Stimulated activated CD8-positive, alpha-beta memory T cell treated with anti-CD3 and anti-CD28 coated beads, Interleukin-7, amount 100 ng/mL, for 48 hours (primary cell): ENCODE measurements around the gene SEZ6L2.
"Not testable (repeated sequence)": the region's sequence is repeated elsewhere in the genome, so short reads cannot be mapped to it uniquely, and the experiment has no call there.

Experiments
- DNase-seq, 2 donors: peaks; one replicate each; pipeline ENCODE4 v3.0.0-alpha.2; 2020; ENCODE audit warnings: low read depth in 1 of 2; ENCODE audit errors: extremely low read depth in 1 of 2

The SEZ6L2 gene

DNA sequence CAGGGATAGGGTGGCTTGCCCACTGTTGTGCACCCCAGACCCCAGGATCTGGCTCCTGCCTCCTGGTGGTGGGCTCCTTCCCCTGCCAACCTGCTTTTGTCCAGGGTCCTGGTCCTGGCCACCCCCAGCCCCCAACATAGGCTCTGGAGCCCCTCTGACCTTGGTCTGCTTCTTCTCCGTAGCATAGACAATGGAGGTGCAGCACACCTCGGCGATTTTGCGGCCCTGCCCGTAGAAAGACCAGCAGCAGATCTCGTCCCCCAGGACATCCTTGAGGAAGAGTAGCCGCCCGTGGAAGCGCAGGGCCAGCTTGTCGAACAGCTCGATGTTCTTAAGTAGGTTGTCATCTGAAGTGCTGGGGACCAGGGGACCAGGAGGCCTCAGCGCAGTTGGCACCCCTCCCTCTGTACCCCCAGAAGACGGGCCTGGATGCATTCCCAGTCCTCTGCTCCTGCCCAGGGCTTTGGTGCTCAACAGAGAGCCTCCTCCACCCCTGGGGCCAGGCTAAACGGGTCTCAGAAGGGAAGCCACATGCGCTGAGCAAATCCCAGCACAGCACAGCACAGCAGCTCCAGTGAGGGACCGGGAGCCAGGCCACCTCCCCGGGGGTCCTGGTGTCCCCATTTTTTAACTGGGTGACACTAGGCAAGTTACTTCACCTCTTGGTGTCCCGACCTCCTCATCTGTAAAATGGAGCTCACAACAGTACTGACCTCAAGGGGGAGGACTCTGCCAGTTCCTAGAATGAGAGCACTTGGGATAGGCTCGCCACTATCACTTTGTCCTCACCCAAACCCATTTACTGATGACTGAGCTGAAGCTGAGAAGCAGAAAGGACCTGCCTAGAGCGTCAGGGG lies 11.7 kb upstream of the SEZ6L2 start:
- no peak for DNase-seq

DNA sequence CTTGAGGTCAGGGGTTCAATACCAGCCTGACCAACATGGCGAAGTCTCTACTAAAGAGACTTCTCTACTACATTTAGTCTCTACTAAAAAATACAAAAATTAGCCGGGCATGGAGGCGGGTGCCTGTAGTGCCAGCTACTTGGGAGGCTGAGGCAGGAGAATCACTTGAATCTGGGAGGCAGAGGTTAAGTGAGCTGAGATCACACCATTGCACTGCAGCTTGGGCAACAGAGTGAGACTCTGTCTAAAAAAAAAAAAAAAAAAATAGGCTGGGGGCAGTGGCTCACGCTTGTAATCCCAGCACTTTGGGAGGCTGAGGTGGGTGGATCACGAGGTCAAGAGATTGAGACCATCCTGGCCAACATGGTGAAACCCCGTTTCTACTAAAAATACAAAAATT lies 10.5 kb upstream of the SEZ6L2 start:
- DNase-seq = not testable (repeated sequence)

DNA sequence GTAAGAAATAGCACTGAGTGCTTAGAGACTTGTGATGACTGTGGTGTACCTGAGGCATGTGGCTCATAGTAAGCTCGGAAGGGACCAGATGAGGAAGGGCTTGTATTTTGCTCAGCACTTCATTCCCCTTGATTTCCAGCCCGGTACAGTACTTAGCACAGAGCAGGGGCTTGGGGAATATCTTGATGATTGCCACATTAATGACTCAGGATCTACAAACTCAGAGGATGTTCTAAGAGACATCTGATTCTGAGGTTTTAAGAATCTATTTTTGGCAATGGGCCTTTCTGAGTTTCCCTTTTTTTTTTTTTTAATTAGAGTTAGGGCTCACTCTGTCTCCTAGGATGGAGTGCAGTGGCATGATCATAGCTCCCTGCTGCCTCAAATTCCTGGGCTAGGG lies 10.0 kb upstream of the SEZ6L2 start:
- DNase-seq = no peak

DNA sequence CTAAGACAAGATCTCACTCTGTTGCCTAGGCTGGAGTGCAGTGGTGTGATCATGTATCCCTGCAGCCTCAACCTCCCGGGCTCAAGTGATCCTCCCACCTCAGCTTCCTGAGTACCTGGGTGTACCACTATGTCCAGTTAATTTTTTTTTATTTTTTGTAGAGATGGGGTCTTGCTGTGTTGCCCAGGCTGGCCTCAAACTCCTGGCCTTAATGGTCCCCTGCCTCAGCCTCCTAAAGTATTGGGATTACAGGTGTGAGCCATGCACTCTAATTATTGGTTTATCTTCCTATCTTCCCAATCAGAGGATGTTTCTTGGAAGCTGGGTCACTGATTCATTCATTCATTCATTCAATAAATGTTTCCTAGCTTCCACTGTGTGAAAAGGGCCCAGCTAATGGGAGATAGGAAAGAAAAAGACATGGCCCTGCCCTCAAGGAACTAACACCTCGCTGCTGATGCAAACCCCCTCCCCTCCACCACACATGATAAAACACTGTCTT lies 9.4 kb upstream of the SEZ6L2 start:
- no peak for DNase-seq

DNA sequence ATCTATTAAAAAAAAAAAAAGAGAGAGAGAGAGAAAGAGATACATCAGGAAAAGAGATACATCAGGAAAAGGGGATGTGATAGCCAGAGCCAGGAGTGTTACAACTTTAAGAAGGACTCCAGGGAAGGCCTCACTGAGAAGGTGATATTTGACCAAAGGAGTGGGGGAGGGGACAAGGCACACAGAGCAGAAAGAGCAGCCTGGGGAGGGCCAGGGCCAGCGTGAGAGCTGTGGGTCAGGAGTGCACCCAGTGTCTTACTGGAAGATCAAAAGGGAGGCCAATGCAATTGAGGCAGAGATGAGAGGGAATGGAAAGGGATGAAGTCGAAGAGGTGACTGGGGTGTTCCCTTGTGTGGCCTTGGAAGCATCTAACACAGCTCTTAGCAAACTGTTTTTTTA lies 8.6 kb upstream of the SEZ6L2 start:
- no peak for DNase-seq

DNA sequence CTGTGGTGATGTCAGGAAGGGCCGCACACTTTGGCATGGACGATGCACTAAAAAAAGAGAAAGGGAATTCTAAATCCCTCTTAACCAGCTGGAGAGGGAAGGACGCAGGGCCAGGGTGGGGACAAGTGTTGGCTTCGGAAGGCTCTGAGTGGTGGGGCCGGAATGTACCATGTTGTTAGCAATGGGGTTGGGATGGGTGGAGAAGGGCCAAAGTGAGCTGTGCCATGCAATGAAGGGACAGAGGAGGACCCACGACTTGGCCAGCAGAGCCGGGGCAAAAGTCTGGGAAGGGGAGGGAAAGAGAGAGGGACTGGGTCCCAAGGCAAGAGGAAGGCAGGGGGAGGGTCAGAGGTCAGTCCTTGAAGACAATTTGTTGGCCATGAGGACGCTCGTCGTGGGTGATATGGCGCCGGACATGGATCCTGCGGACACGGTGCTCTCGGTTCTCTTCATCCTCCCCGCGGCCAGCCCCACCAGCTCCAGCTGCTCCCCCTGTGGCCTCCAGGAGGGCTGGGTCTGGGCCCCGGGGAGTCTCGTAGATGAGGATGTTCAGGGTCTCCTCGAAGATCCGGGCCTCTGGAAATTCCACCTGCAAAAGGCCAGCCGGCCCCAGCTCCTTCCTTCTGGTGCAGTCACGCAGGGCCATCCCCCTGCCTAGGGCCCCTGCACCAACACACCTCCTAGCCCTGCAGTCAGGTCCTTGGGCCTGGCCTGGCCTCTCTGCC lies 7.3 kb upstream of the SEZ6L2 start:
- no peak for DNase-seq

DNA sequence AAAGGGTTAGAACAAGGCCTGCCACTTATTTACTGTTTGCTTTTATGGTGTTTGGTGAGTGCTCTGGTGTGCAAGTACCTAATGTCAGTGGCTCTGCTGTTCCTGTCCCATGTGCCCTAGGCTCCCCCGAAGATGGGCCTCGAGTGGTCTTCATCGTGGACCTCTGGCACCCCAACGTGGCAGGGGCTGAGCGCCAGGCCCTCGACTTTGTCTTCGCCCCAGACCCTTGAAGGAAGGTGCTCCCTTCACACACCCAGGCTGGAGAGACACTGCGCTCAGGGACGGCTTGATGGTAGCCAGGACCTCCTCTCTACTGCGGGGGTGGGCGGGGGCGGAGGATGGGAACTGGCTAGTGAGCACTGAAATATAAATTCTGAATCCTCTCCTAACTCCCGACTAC lies 6.3 kb upstream of the SEZ6L2 start:
- DNase-seq = no peak

DNA sequence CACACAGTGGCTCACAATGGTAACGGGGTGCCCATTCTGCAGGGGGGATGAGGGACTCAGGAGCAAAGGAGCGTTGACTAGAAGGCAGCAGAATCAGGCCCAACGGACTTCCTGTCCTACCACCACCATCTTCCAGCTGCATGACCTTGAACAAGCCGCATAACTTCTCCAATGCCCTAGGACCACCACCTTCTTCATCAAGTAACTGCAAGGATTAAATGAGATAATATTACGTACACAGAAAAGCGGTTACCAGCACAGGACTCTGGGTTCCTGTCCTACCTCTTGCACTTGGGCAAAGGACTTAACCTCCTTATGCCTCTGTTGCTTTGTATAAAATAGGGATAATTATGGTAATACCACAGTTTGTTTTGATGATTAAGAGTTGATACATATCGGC lies 5.6 kb upstream of the SEZ6L2 start:
- no peak for DNase-seq

DNA sequence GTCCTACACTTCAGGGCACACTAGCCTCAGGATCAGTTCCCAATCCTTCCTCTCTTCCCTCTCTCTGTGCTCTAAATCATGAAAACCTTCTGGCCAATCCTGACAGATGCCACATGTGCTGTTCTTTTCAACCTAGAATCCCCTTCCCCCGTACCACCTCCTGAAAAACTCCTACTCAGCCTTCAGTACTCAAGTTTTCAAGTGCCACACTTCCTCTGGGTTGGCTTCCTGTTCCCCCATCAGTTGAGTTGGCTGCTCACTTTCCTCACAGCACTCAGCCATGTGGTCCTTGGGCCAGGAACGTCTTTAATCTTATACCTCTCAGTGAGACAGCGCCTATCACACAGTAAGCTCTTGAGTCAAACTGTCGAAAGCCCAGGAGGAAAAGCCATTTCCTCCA lies 4.2 kb upstream of the SEZ6L2 start:
- DNase-seq = no peak

DNA sequence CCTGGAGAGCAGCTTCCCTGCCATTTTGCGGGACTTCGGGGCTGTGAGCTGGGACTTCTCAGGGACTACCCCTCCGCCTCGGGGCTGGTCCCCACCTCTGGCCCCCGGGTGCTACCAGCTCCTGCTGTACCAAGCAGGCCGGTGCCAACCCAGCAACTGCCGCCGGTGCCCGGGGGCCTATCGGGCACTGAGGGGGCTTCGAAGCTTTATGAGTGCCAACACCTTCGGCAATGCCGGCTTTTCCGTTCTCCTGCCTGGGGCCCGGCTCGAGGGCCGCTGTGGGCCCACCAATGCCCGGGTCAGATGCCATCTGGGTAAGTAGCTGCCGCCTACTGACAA lies 2.2 kb upstream of the SEZ6L2 start:
- no peak for DNase-seq

DNA sequence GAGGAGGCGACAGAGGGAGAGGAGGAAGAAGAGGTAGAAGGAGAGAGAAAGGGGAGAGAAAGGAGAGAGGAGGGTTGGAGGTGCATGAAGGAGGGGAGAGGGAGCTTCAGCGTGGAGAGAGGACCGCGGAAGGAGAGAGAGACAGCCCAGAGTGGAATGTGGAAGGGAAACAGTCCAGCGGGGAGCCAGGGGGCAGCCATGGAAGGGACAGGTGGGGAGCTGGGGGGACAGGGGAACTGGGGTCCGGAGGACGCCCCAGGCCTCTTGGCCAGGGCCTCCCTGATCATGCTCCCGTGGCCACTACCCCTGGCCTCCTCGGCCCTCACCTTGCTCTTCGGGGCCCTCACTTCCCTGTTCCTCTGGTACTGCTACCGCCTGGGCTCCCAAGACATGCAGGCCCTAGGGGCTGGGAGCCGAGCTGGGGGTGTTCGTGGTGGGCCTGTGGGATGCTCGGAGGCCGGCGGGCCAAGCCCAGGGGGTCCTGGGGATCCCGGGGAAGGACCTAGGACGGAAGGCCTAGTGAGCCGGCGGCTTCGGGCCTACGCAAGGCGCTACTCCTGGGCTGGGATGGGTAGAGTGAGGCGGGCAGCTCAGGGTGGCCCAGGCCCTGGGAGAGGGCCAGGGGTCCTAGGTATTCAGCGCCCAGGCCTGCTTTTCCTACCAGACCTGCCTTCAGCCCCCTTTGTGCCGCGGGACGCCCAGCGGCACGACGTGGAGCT lies 1.7 kb upstream of the SEZ6L2 start:
- no peak for DNase-seq

DNA sequence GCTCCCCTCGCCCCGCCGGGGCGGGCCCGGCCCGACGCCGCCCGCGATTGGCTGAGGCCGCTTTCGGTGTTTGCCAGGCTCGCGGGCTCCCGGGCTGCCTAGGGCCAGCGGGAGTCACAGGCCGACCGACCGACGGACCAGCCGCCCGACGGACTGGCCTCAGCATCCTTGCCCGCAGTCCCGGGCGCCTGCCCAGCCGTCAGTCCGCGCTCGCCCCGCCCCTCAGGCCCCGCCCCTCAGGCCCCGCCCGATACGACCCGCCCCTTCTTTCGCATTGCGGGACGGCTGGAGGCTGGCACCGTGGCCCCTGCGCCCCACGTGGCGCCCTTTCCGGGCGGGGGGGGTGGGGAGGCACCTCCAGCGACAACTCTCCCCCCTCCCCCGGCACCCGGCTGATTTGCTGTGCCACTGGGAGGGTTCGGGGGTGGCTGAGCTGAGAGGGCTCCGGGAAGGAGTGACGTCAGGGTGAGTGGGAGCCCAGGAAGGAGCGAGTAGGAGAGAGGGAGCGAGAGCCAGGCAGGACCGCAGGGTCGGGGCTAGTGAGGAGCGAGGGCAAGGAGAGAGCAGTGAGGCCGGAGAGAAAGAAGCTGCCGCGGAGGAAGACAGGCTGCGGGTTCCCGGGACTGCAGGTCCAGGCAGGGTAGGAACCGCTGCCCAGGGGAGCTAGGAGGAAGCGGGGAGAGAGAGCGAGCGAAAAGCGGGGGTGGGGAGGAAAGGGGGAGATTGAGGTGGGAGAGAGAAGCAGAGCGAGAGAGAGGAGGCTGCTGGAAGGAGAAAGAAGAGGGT lies 945 bp upstream of the SEZ6L2 start, which contains the start of gene ASPHD1:
Gene ASPHD1 (plus strand): TSS at position 387 of the 786 bp plus-strand sequence. CDS start 484 bp downstream, outside the sequence.
- DNase-seq = peak; percentile 35 to 40

DNA sequence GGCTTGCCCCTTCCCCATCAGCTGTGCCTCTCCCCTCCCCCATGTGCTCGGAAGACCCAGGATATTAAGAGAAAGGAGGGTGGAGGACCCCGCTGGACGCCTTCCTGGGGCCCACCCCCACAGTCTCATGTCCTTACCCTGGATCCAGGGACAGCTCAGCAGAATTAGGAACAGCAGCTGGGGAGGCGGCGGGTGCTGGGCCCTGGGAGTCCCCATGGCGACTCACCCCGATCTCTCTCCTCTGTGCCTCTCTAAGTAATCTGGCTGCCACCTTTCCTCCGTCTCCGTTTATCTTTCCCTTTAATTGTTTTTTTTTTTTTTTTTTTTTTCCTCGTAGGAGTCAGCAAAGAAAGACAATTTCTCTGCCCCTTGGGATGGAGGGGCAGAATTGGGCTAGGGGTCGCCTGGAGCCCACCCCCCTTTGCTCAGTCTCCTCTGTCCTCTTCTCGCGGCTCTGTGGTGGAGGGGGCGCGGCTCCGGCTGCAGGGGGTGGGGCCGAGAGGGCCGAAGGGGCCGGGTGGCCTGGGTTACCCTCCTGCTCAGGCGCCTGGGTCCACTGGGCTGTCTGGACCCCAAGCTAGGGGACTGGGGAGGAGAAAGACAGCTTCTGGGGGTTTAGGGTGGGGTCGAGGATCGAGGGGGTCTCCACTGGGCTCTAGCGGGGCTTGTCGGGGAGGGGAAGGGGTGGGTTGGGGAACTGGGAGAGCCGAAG lies 390 bp downstream of the SEZ6L2 start:
- DNase-seq = no peak

DNA sequence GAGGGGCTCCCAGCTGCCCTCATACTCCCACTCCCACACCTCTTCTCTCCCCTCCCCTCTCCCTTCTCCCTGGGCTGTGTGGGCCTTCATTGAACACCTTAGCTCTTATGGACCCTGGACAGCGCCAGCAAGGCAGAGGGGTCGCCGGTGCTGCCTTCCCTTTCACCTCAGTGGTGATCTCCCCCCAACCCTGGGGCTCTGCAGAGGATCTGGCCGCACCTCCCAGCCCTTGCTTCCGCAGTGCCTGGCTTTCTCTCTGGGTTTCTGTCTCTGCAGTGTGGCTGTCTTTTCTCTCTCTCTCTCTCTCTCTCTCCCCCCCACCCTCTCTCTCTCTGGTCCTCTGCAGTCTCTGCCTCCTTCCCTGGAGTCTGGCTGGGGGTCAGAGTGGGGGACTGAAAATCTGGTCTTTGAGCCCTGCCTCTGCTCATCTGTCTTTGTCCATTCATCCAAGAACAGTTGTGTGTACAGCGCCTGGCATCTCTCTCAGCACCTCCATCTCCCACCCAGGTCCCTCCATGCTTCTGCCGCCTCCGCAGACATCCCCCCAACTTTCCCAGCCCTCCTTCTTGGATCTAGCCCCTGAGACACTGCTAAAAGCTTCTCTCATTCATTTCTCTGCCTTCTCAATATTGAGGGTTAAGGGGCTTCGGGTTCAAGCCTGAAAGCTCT lies 1.1 kb downstream of the SEZ6L2 start:
- no peak for DNase-seq

DNA sequence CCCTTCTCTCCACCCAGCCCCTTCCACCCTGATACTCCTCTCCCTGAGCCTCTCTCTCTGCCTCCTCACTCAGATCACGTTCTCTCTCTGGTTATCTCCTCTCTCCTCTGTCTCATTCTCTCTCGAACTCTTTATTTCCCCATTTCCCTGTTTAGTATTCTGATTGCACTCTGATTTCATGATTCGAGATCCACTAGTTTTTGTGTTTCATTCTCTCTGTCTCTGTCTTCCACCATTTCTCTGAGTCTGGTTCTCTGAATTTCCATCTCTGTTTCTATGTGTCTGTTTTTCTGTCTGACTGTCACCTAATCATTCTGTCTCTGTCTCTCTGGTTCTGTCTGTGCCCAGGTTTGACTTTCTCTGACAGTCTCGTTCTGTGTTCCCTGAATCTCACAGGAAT lies 2.0 kb downstream of the SEZ6L2 start:
- no peak for DNase-seq

DNA sequence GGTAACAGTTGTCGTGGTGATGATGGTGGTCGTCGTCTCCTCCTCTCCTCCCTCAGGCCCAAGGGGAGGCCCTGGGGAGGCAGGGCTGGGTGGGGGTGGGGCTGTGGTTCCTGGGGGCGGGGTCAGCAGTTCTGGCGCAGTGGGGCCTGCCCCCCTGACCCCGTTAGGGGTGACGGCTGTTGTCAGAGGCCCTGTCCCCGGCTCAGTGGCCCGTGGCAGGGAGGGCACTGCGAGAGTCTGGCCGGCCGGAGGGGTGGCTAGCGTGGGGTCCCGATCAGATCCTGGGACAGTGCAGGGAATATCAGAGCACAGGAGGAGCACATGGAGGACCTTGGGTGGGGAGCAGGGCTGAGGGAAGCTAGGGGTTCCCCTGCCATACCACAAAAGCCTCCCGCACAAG lies 2.5 kb downstream of the SEZ6L2 start:
- no peak for DNase-seq

DNA sequence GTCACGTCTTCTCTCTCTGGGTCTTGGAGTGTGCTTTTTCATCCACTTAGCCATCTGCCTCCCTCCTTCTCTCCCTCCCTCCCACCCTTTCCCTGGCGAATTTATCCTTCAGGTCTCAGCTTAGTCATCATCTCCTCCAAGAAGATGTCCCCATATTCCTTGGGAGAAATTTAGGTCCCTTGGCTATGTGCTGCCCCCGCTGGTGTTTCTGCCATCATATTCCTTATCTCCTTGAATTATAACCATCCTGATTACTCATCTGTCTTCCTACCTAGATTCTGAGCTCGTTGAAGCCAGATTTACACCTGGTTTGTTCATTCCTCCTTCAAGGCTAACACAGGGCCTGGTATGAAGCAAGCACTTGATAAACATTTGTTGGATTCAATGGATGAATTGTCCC lies 5.0 kb downstream of the SEZ6L2 start:
- no peak for DNase-seq

DNA sequence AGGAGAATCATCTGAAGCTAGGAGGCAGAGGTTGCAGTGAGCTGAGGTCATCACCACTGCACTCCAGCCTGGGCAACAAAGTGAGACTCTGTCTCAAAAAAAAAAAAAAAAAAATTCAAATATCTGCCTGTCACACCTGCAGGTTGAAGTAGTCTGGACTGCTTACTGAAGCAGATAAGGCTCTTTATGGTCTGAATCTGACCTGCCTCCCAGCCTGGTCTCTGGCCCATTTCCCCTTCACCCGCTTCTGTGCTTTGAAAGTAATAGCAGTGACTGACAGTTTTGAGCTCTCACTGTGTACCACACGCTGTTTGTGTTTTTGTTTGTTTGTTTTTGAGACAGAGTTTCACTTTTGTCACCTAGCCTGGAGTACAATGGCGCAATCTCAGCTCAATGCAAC lies 5.8 kb downstream of the SEZ6L2 start:
- no peak for DNase-seq

DNA sequence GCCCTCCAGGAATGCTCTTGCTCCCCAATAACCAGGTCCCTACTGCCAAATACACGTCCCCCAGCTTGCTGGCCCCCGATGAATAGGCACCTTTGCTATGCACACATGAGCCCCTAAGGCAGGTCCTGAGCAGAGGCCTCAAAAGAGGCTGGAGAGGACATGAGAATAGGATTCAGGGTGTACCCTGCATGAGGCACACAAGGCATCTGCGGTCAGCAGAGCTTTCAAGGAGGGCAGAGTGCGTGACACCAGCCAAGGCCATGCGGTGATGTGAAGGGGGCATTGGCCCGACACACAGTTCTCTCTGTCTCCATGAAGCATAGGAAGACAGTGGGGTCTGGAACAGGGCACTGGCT lies 6.9 kb downstream of the SEZ6L2 start:
- no peak for DNase-seq
